ENCODE results near the gene STX1B.

- TF ChIP-seq SIN3A (conservative IDR thresholded peaks at IDR 0.05 in 1 of 2, IDR thresholded peaks at IDR 0.05 in 1 of 2; ENCODE audit: low read depth in 1 of 2, low read length in 2 of 2): no peak
- no peak for TF ChIP-seq CBX5 (IDR thresholded peaks at IDR 0.05; ENCODE audit: low read depth, low read length)
- no peak for TF ChIP-seq RFX5 (IDR thresholded peaks at IDR 0.05; ENCODE audit: borderline replicate concordance, low read depth, low read length)
- TF ChIP-seq EZH2 (IDR thresholded peaks at IDR 0.05; ENCODE audit: low read depth, low read length, severe bottlenecking): no peak
- no peak for TF ChIP-seq CTCF (IDR thresholded peaks at IDR 0.05; ENCODE audit: control extremely low read depth in 1 of 3, insufficient read depth in 1 of 3, low read depth in 1 of 3, low read length in 3 of 3)
- TF ChIP-seq POU5F1 (IDR thresholded peaks at IDR 0.05; ENCODE audit: low read depth, low read length): no peak
- TF ChIP-seq SUZ12 (IDR thresholded peaks at IDR 0.05; ENCODE audit: low read length): no peak
- no peak for TF ChIP-seq RXRA (IDR thresholded peaks at IDR 0.05; ENCODE audit: insufficient read depth, low read depth, low read length)
- TF ChIP-seq ZNF274 (IDR thresholded peaks at IDR 0.05; ENCODE audit: borderline replicate concordance, extremely low read depth, low read length): no peak
- TF ChIP-seq TAF1 (IDR thresholded peaks at IDR 0.05; ENCODE audit: low read depth, low read length): no peak
- TF ChIP-seq CREB1 (IDR thresholded peaks at IDR 0.05): no peak
- no peak for TF ChIP-seq HDAC6 (IDR thresholded peaks at IDR 0.05; ENCODE audit: low read depth, low read length)
Observed at GRCh38 chr16:30974348-30974747, 36.1 kb downstream of the STX1B start.
